Endothelial cell of umbilical vein (primary cell): ENCODE results near the gene PPP1R2B. TPM values are rescaled to one million over a fixed set of nuclear protein-coding genes. Genes with fewer than 3 reads are reported as not detected.

Experiments used
- BruUV-seq: library from RNA; stranded (reverse); fragments of 400-500 nt; replicated peaks from 2 replicates; lab custom pipeline; 2021; lab: Mats Ljungman, UMichigan
- CTCF ChIA-PET: fragments of 300-600, 350-600 bp; sonication (Branson Sonifier 250); formaldehyde crosslinking; loops from one replicate; lab custom pipeline; 2021; ENCODE audit warnings: antibody characterized with exemption, inconsistent platforms; lab: Charles Lee
- POLR2A ChIA-PET: fragments of 300-600, 350-600 bp; sonication (Branson Sonifier 250); formaldehyde crosslinking; loops from one replicate; lab custom pipeline; 2021; ENCODE audit warnings: antibody characterized with exemption, inconsistent platforms; lab: Charles Lee
- DNase-seq: peaks from one replicate; pipeline ENCODE4 v3.0.0-alpha.2; 2011; ENCODE audit warnings: low read depth, low spot score
- FAIRE-seq: peaks from 2 replicates; lab custom pipeline; 2011; peaks lifted over from hg19 to GRCh38; lab: Jason Lieb, UNC
- H2AFZ ChIP-seq: 2 replicates; pipeline ENCODE4 v1.6.0; 2012; ENCODE audit warnings: low read depth, low read length, control low read depth, inconsistent platforms
- H3K27ac ChIP-seq: 2 replicates; pipeline ENCODE4 v1.5.1; 2011; ENCODE audit warnings: low read depth, mild to moderate bottlenecking, control low read depth, low read length, moderate library complexity; ENCODE audit not compliant: insufficient read depth
- H3K27me3 ChIP-seq, 2 experiments: 2 replicates each; pipeline versions ENCODE4 v1.6.0 to v1.6.1; 2011; ENCODE audit warnings: low read length in 2 of 2, mixed read lengths in 1 of 2; ENCODE audit not compliant: control insufficient read depth in 2 of 2, insufficient read depth in 2 of 2
- H3K36me3 ChIP-seq, 2 experiments: 2 replicates in 1 of 2; 3 replicates in 1 of 2; pipeline ENCODE4 v1.5.1; 2011; ENCODE audit warnings: low read length in 2 of 2, mild to moderate bottlenecking in 1 of 2, moderate library complexity in 1 of 2; ENCODE audit not compliant: control insufficient read depth in 2 of 2, insufficient read depth in 2 of 2; ENCODE audit errors: extremely low read depth in 1 of 2
- H3K4me1 ChIP-seq: 3 replicates; pipeline ENCODE4 v1.5.1; 2011; ENCODE audit warnings: mild to moderate bottlenecking, low read length; ENCODE audit not compliant: control insufficient read depth, insufficient read depth; ENCODE audit errors: extremely low read depth
- H3K4me2 ChIP-seq: 2 replicates; pipeline ENCODE4 v1.6.1; 2011; ENCODE audit warnings: low read length, control low read depth, mixed read lengths; ENCODE audit not compliant: insufficient read depth
- H3K4me3 ChIP-seq, 3 experiments: fragments of 200-600 bp in 1 of 3; sonication (generic), shearing (Covaris generic) in 1 of 3; replicated peaks in 1 of 3; 2 replicates each; pipeline ENCODE4 v1.5.1; 2011 to 2016; ENCODE audit warnings: control low read depth in 3 of 3, low read length in 3 of 3, mild to moderate bottlenecking in 2 of 3, inconsistent platforms in 1 of 3, low read depth in 1 of 3, moderate library complexity in 1 of 3; ENCODE audit not compliant: insufficient read depth in 1 of 3
- H3K79me2 ChIP-seq: 2 replicates; pipeline ENCODE4 v1.6.0; 2012; ENCODE audit warnings: low read length, inconsistent platforms; ENCODE audit not compliant: control insufficient read depth, insufficient read depth
- H3K9ac ChIP-seq: replicated peaks from 2 replicates; pipeline ENCODE3; 2011; ENCODE audit warnings: low read length, control low read depth; ENCODE audit not compliant: insufficient read depth; ENCODE audit errors: extremely low read depth
- H3K9me1 ChIP-seq: replicated peaks from 3 replicates; pipeline ENCODE4 v1.6.0; 2011; ENCODE audit warnings: mild to moderate bottlenecking, low read length; ENCODE audit not compliant: control insufficient read depth, insufficient read depth; ENCODE audit errors: extremely low read depth
- H3K9me3 ChIP-seq: replicated peaks from 2 replicates; pipeline ENCODE4 v1.5.1; 2012; ENCODE audit warnings: low read length, inconsistent platforms; ENCODE audit not compliant: control insufficient read depth, insufficient read depth
- H4K20me1 ChIP-seq: replicated peaks from 2 replicates; pipeline ENCODE3; 2011; ENCODE audit warnings: mild to moderate bottlenecking, low read length; ENCODE audit not compliant: control insufficient read depth, insufficient read depth; ENCODE audit errors: extremely low read depth
- CTCF ChIP-seq, 2 donors: IDR thresholded peaks; 1 replicate in 1 of 2; 2 replicates in 1 of 2; pipeline ENCODE4 v1.5.1; 2011; ENCODE audit warnings: low read length in 2 of 2, mild to moderate bottlenecking in 2 of 2, moderate library complexity in 2 of 2, control low read depth in 1 of 2, inconsistent platforms in 1 of 2, low read depth in 1 of 2; ENCODE audit not compliant: insufficient read depth in 1 of 2; ENCODE audit errors: extremely low read depth in 1 of 2
- EZH2 ChIP-seq: IDR thresholded peaks from 2 replicates; pipeline ENCODE4 v1.6.1; 2012; ENCODE audit warnings: borderline replicate concordance, low read depth, mild to moderate bottlenecking, moderate library complexity, low read length, inconsistent platforms; ENCODE audit not compliant: severe bottlenecking
- FOS ChIP-seq: IDR thresholded peaks from 2 replicates; pipeline ENCODE4 v1.6.1; 2011; ENCODE audit warnings: mild to moderate bottlenecking, low read length, moderate library complexity, borderline replicate concordance; ENCODE audit not compliant: insufficient read depth
- GATA2 ChIP-seq: IDR thresholded peaks from 2 replicates; pipeline ENCODE4 v1.7.0; 2011; ENCODE audit warnings: low read depth, mild to moderate bottlenecking, moderate library complexity, mixed read lengths, low read length; ENCODE audit not compliant: insufficient read length, insufficient read depth
- JUN ChIP-seq: IDR thresholded peaks from 2 replicates; pipeline ENCODE4 v1.6.1; 2011; ENCODE audit warnings: borderline replicate concordance, low read depth; ENCODE audit not compliant: insufficient read length, insufficient read depth
- MAX ChIP-seq: IDR thresholded peaks from 2 replicates; pipeline ENCODE4 v1.6.1; 2011; ENCODE audit not compliant: insufficient read depth, insufficient read length
- MYC ChIP-seq: IDR thresholded peaks from one replicate; pipeline ENCODE4 v1.6.1; 2011; ENCODE audit warnings: mild to moderate bottlenecking, low read depth, low read length
- POLR2A ChIP-seq: IDR thresholded peaks from 2 replicates; pipeline ENCODE4 v1.6.1; 2012; ENCODE audit warnings: low read depth, mild to moderate bottlenecking, control low read depth, low read length
- POLR2AphosphoS5 ChIP-seq: IDR thresholded peaks from 2 replicates; pipeline ENCODE4 v1.6.1; 2012; ENCODE audit warnings: low read depth, mild to moderate bottlenecking, control low read depth, low read length, moderate library complexity; ENCODE audit not compliant: insufficient read depth
- dilution Hi-C: fragments of 300-500 bp; cut with MboI; formaldehyde crosslinking; loops from one replicate; pipeline ENCODE4 v1.15.0; 2019; ENCODE audit warnings: low sequenced_read_pairs; ENCODE audit not compliant: extremely low pct_ligation_motif_present
- intact Hi-C: fragments of 100-400 bp; cut with micrococcal nuclease; formaldehyde crosslinking; loops from one replicate; pipeline ENCODE4 v1.10.0; 2022
- polyA plus RNA-seq, 4 experiments: library from polyadenylated mRNA; depleted of rRNA in 3 of 4; stranded (reverse) in 3 of 4; unstranded in 1 of 4; fragments of >200 nt; gene quantifications; 2 replicates each; pipeline versions ENCODE4 v1.2.1 to v1.2.3, GENCODE V29; 2011 to 2012; ENCODE audit warnings: missing spikeins in 1 of 4
- total RNA-seq: library from RNA; stranded (reverse); gene quantifications from 2 replicates; pipeline ENCODE4 v1.2.3, GENCODE V29; 2021

Gene PPP1R2B
- total and polyA plus RNA-seq, 2 donors (not counting 3 experiments of a cell fraction or from before 2014, with no cell fraction given) = not detected

GRCh38 chr5:156870498-156870839 is 20.4 kb downstream of the PPP1R2B start:
- BruUV-seq = no TSS peak
- Histone ChIP-seq H2AFZ (no peak overlapping the region), H3K4me2 (no peak overlapping the region), H3K36me3 (no peaks in the 10 kb centered on the region), H4K20me1 (no peaks in the 10 kb centered on the region), H3K4me3 (no peak overlapping the region), H3K9me3 (peaks cover 2% of the 10 kb centered on the region), H3K27ac (no peak overlapping the region), H3K27me3 (no peaks in the 10 kb centered on the region), H3K9me1 (no peaks in the 10 kb centered on the region), H3K4me1 (no peaks in the 10 kb centered on the region), H3K79me2 (no peaks in the 10 kb centered on the region), H3K9ac (no peak overlapping the region)
- DNase-seq (no peak), FAIRE-seq (no peak)
- CTCF ChIA-PET = no interaction called here
- intact Hi-C loops (no loop called here), dilution Hi-C loops (no loop called here)
- TF ChIP-seq MYC (no peak), JUN (no peak), MAX (no peak), POLR2A (no peak), POLR2AphosphoS5 (no peak), EZH2 (no peak), GATA2 (no peak), CTCF (IDR thresholded peaks at IDR 0.05; ENCODE audit: extremely low read depth in 1 of 2, insufficient read depth in 1 of 2, low read depth in 1 of 2, low read length in 2 of 2) (no peak), FOS (no peak)
- POLR2A ChIA-PET = no interaction called here
